H9 (cell line): ENCODE measurements around the gene NELFCD. TPM values are rescaled to one million over a fixed set of nuclear protein-coding genes. Genes with fewer than 3 reads are reported as not detected.

ENCODE experiments used
- DNase-seq: peaks from one replicate; pipeline ENCODE4 v3.0.0-alpha.2; 2017
- H2AFZ ChIP-seq: one replicate; pipeline ENCODE4 v1.6.1; 2013; ENCODE audit warnings: mild to moderate bottlenecking, low read length, control low read depth, moderate library complexity
- H2AK5ac ChIP-seq: 2 replicates; pipeline ENCODE4 v1.6.1; 2013; ENCODE audit warnings: low read length, control low read depth, mixed read lengths; ENCODE audit not compliant: insufficient read length
- H2BK120ac ChIP-seq: one replicate; pipeline ENCODE4 v1.6.1; 2013; ENCODE audit warnings: low read depth, mild to moderate bottlenecking, low read length, control low read depth, inconsistent platforms; ENCODE audit not compliant: poor library complexity, severe bottlenecking
- H2BK12ac ChIP-seq: 2 replicates; pipeline ENCODE4 v1.6.1; 2013; ENCODE audit warnings: low read length, control low read depth, mixed read lengths, low read depth; ENCODE audit not compliant: insufficient read length
- H2BK15ac ChIP-seq: 2 replicates; pipeline ENCODE4 v1.6.1; 2013; ENCODE audit warnings: low read depth, low read length, control low read depth
- H2BK20ac ChIP-seq: one replicate; pipeline ENCODE4 v1.6.1; 2013; ENCODE audit warnings: low read depth, mild to moderate bottlenecking, low read length, control low read depth, inconsistent platforms; ENCODE audit not compliant: poor library complexity, severe bottlenecking
- H2BK5ac ChIP-seq: 2 replicates; pipeline ENCODE4 v1.6.1; 2013; ENCODE audit warnings: low read length, control low read depth, mixed read lengths; ENCODE audit not compliant: insufficient read length
- H3K14ac ChIP-seq: 2 replicates; pipeline ENCODE4 v1.6.1; 2013; ENCODE audit warnings: low read length, control low read depth; ENCODE audit not compliant: insufficient read depth
- H3K18ac ChIP-seq: 2 replicates; pipeline ENCODE4 v1.6.1; 2013; ENCODE audit warnings: low read depth, mild to moderate bottlenecking, mixed read lengths, low read length, control low read depth; ENCODE audit not compliant: insufficient read length
- H3K23ac ChIP-seq: 2 replicates; pipeline ENCODE4 v1.6.1; 2013; ENCODE audit warnings: low read length, control low read depth, mixed read lengths, low read depth; ENCODE audit not compliant: insufficient read length
- H3K23me2 ChIP-seq: 2 replicates; pipeline ENCODE4 v1.6.1; 2013; ENCODE audit warnings: low read depth, mild to moderate bottlenecking, mixed read lengths, low read length, control low read depth; ENCODE audit not compliant: insufficient read length, poor library complexity, severe bottlenecking
- H3K27ac ChIP-seq: 2 replicates; pipeline ENCODE4 v1.5.1; 2013; ENCODE audit warnings: low read length, control low read depth, mixed read lengths, low read depth; ENCODE audit not compliant: insufficient read length
- H3K27me3 ChIP-seq: 2 replicates; pipeline ENCODE4 v1.6.1; 2013; ENCODE audit warnings: low read length, control low read depth, inconsistent platforms; ENCODE audit not compliant: insufficient read depth
- H3K4ac ChIP-seq: 2 replicates; pipeline ENCODE4 v1.6.1; 2013; ENCODE audit warnings: low read depth, mild to moderate bottlenecking, control low read depth, inconsistent platforms, low read length, moderate library complexity
- H3K4me1 ChIP-seq: 2 replicates; pipeline ENCODE4 v1.6.1; 2013; ENCODE audit warnings: low read length, control low read depth, inconsistent platforms; ENCODE audit not compliant: insufficient read depth
- H3K4me2 ChIP-seq: 2 replicates; pipeline ENCODE4 v1.6.1; 2013; ENCODE audit warnings: low read length, control low read depth, mixed read lengths; ENCODE audit not compliant: insufficient read length, insufficient read depth
- H3K56ac ChIP-seq: 2 replicates; pipeline ENCODE4 v1.6.1; 2013; ENCODE audit warnings: low read depth, mild to moderate bottlenecking, mixed read lengths, low read length, control low read depth; ENCODE audit not compliant: insufficient read length
- H3K79me1 ChIP-seq: 2 replicates; pipeline ENCODE4 v1.6.1; 2013; ENCODE audit warnings: low read depth, mild to moderate bottlenecking, moderate library complexity, low read length, control low read depth, inconsistent platforms; ENCODE audit not compliant: insufficient read depth, poor library complexity, severe bottlenecking
- H3K79me2 ChIP-seq: 2 replicates; pipeline ENCODE4 v1.6.1; 2013; ENCODE audit warnings: low read length, control low read depth, inconsistent platforms; ENCODE audit not compliant: insufficient read depth
- H3K9ac ChIP-seq: 2 replicates; pipeline ENCODE4 v1.6.1; 2013; ENCODE audit warnings: low read length, control low read depth, mixed read lengths; ENCODE audit not compliant: insufficient read length; ENCODE audit errors: extremely low read depth
- H3K9me3 ChIP-seq: one replicate; pipeline ENCODE4 v1.6.1; 2013; ENCODE audit warnings: low read depth, low read length, inconsistent platforms; ENCODE audit not compliant: control insufficient read depth
- H3T11ph ChIP-seq: one replicate; pipeline ENCODE4 v1.6.1; 2013; ENCODE audit warnings: mild to moderate bottlenecking, low read length, control low read depth, inconsistent platforms
- H4K20me1 ChIP-seq: one replicate; pipeline ENCODE4 v1.6.1; 2013; ENCODE audit not compliant: control insufficient read depth, insufficient read length, insufficient read depth
- H4K5ac ChIP-seq: 2 replicates; pipeline ENCODE4 v1.6.1; 2013; ENCODE audit warnings: low read depth, mild to moderate bottlenecking, mixed read lengths, low read length, control low read depth; ENCODE audit not compliant: insufficient read length
- H4K8ac ChIP-seq: replicated peaks from 2 replicates; pipeline ENCODE4 v1.6.1; 2013; ENCODE audit warnings: low read length, control low read depth, mixed read lengths, low read depth; ENCODE audit not compliant: insufficient read length
- H4K91ac ChIP-seq: 2 replicates; pipeline ENCODE4 v1.6.1; 2013; ENCODE audit warnings: low read depth, mild to moderate bottlenecking, moderate library complexity, mixed read lengths, low read length, control low read depth; ENCODE audit not compliant: insufficient read length
- H3K27ac Mint-ChIP-seq, 3 experiments: 2 replicates in 2 of 3; 3 replicates in 1 of 3; pipeline ENCODE4 v1.8.0; 2020 to 2021; ENCODE audit warnings: mixed read lengths in 3 of 3, mild to moderate bottlenecking in 1 of 3, moderate library complexity in 1 of 3
- H3K27me3 Mint-ChIP-seq: 2 replicates; pipeline ENCODE4 v1.8.0; 2021; ENCODE audit warnings: low read depth, mild to moderate bottlenecking, moderate library complexity, mixed read lengths
- H3K36me3 Mint-ChIP-seq, 3 experiments: 2 replicates in 2 of 3; 3 replicates in 1 of 3; pipeline ENCODE4 v1.8.0; 2020 to 2021; ENCODE audit warnings: low read depth in 3 of 3, mixed read lengths in 3 of 3; ENCODE audit not compliant: insufficient read depth in 1 of 3
- H3K4me1 Mint-ChIP-seq, 2 experiments: 2 replicates each; pipeline ENCODE4 v1.8.0; 2020; ENCODE audit warnings: mixed read lengths in 2 of 2
- H3K4me3 Mint-ChIP-seq, 2 experiments: 2 replicates in 1 of 2; 3 replicates in 1 of 2; pipeline ENCODE4 v1.8.0; 2020 to 2021; ENCODE audit warnings: mild to moderate bottlenecking in 2 of 2, mixed read lengths in 2 of 2, moderate library complexity in 1 of 2
- H3K9me3 Mint-ChIP-seq, 2 experiments: 2 replicates in 1 of 2; 3 replicates in 1 of 2; pipeline ENCODE4 v1.8.0; 2020; ENCODE audit warnings: mild to moderate bottlenecking in 2 of 2, mixed read lengths in 2 of 2, moderate library complexity in 1 of 2
- CTCF ChIP-seq: fragments of 200-600 bp; sonication (generic); conservative IDR thresholded peaks from 3 replicates; pipeline ENCODE4 v1.8.0; 2021; ENCODE audit warnings: antibody characterized with exemption, mild to moderate bottlenecking
- WGBS: extraction: QIAGEN DNeasy Blood & Tissue Kit; methylation state at CpG from one replicate; pipeline ENCODE4 v1.1.7; 2013; ENCODE audit warnings: missing lambda C conversion rate, low lambda C conversion rate, mixed read lengths; ENCODE audit not compliant: insufficient read length; ENCODE audit errors: extremely low coverage; 5-methylcytosine and 5-hydroxymethylcytosine counted together
- total RNA-seq: library from RNA; stranded (reverse); gene quantifications from 2 replicates; pipeline ENCODE4 v1.2.1, GENCODE V29; 2021

NELFCD gene
- total RNA-seq, 1 experiment from 2014 or later, result 57.8 TPM

- H3K36me3 Mint-ChIP-seq, result peaks cover 34 to 73% (median 72%) of the 10 kb centered on the region in 3 experiments
- H2BK120ac ChIP-seq, result no peak overlapping the region
- H3K27me3 ChIP-seq, result no peaks in the 10 kb centered on the region
- no peak overlapping the region for H3K9ac ChIP-seq
- H3K4me2 ChIP-seq, result peak overlapping the region; percentile 58
- no CpG with 5 or more reads among the region's 1 CpG for WGBS
- no peak for TF ChIP-seq CTCF
- peaks cover 8% of the 10 kb centered on the region for H3K23me2 ChIP-seq
- no peak overlapping the region for H2BK15ac ChIP-seq
- H3K14ac ChIP-seq, result no peak overlapping the region
- H4K20me1 ChIP-seq, result no peaks in the 10 kb centered on the region
- no peak overlapping the region for H2BK12ac ChIP-seq
- no peaks in the 10 kb centered on the region for H3K9me3 ChIP-seq
- no peak overlapping the region for H3K4ac ChIP-seq
- H3K27me3 Mint-ChIP-seq, result peaks cover 21% of the 10 kb centered on the region
- H4K91ac ChIP-seq, result no peak overlapping the region
- H2BK5ac ChIP-seq, result no peak overlapping the region
- peak overlapping the region; percentile 84 to 93 for H3K4me3 Mint-ChIP-seq
- no peak overlapping the region for H3T11ph ChIP-seq
- H3K9me3 Mint-ChIP-seq, result no peaks in the 10 kb centered on the region
- no peak for DNase-seq
- H2AK5ac ChIP-seq, result no peak overlapping the region
- H3K23ac ChIP-seq, result no peak overlapping the region
- no peak overlapping the region for H3K27ac ChIP-seq
- H2AFZ ChIP-seq, result no peak overlapping the region
- H3K18ac ChIP-seq, result no peak overlapping the region
- H4K5ac ChIP-seq, result no peak overlapping the region
- H3K79me1 ChIP-seq, result no peaks in the 10 kb centered on the region
- H3K4me1 Mint-ChIP-seq, result peaks cover 16 to 20% of the 10 kb centered on the region in 2 experiments
- no peak overlapping the region for H3K27ac Mint-ChIP-seq
- H3K4me1 ChIP-seq, result peaks cover 3% of the 10 kb centered on the region
- H4K8ac ChIP-seq, result no peak overlapping the region
- H2BK20ac ChIP-seq, result no peak overlapping the region
- peaks cover 4% of the 10 kb centered on the region; the same call in 1 of the 2 replicates for H3K79me2 ChIP-seq
- H3K56ac ChIP-seq, result no peak overlapping the region
Observed at GRCh38 chr20:59033093-59033492, 52.0 kb downstream of the NELFCD start.
